Right atrium auricular region (tissue), 2 donors: ENCODE results near the gene RPL22. TPM values are rescaled to one million over a fixed set of nuclear protein-coding genes. Genes with fewer than 3 reads are reported as not detected.

ENCODE experiments used
- DNase-seq: peaks from one replicate; pipeline ENCODE4 v3.0.0-alpha.2; 2019; ENCODE audit warnings: low spot score
- H3K27ac ChIP-seq, 2 donors: fragments of 200-600 bp; sonication (generic); 1 replicate in 1 of 2; 2 replicates in 1 of 2; pipeline ENCODE4 v1.5.1; 2016 to 2019
- H3K27me3 ChIP-seq, 2 donors: fragments of 200-600 bp; sonication (generic); one replicate each; pipeline versions ENCODE4 v1.5.1 to v1.6.0; 2017 to 2019
- H3K36me3 ChIP-seq: fragments of 200-600 bp; sonication (generic); one replicate; pipeline ENCODE4 v1.5.1; 2016
- H3K4me1 ChIP-seq, 2 donors: fragments of 200-600 bp; sonication (generic); one replicate each; pipeline versions ENCODE4 v1.5.1 to v1.6.0; 2017 to 2019
- H3K4me3 ChIP-seq, 2 donors: fragments of 200-600 bp; sonication (generic); 1 replicate in 1 of 2; 2 replicates in 1 of 2; pipeline ENCODE4 v1.5.1; 2017 to 2019; ENCODE audit warnings: mild to moderate bottlenecking in 1 of 2, moderate library complexity in 1 of 2
- H3K9me3 ChIP-seq, 2 donors: fragments of 200-600 bp; sonication (generic); one replicate each; pipeline ENCODE4 v1.5.1; 2019
- CTCF ChIP-seq, 2 donors: fragments of 200-600 bp; sonication (generic); IDR thresholded peaks; one replicate each; pipeline ENCODE4 v1.5.1; 2019; ENCODE audit warnings: antibody characterized with exemption in 2 of 2
- total RNA-seq, 2 donors: library from RNA; depleted of rRNA; stranded (reverse); fragments of >200 nt; gene quantifications; one replicate each; pipeline ENCODE4 v1.1.0, GENCODE V29; 2016

RPL22 gene
- total RNA-seq, 2 donors from 2014 or later = 75.4 to 115 TPM

- H3K4me3 ChIP-seq = peak overlapping the region in 1 of 2 donors; percentile 21
- H3K27me3 ChIP-seq = peaks cover 5 to 6% of the 10 kb centered on the region in 2 donors
- H3K36me3 ChIP-seq = no peaks in the 10 kb centered on the region
Measured at GRCh38 chr1:6148497-6149241, 50.7 kb downstream of the RPL22 start.

GRCh38 chr1:6145864-6146410 is 53.5 kb downstream of the RPL22 start:
- no peaks in the 10 kb centered on the region for H3K9me3 ChIP-seq
- H3K4me3 ChIP-seq = no peak overlapping the region
- H3K36me3 ChIP-seq = no peaks in the 10 kb centered on the region
- no peak overlapping the region for H3K27ac ChIP-seq
- TF ChIP-seq CTCF (IDR thresholded peaks at IDR 0.05) = no peak
- peaks cover 0 to 8% of the 10 kb centered on the region in 2 donors for H3K4me1 ChIP-seq
- no peak for DNase-seq
- peaks cover 5 to 6% of the 10 kb centered on the region in 2 donors for H3K27me3 ChIP-seq

More at GRCh38 chr1:6148497-6149241, 50.7 kb downstream of the RPL22 start:
- Histone ChIP-seq H3K27ac (no peak overlapping the region), H3K9me3 (no peaks in the 10 kb centered on the region), H3K4me1 (peaks cover 0 to 8% of the 10 kb centered on the region in 2 donors)
- no peak for TF ChIP-seq CTCF (IDR thresholded peaks at IDR 0.05)
- no peak for DNase-seq

GRCh38 chr1:6145396-6145750 is 54.0 kb downstream of the RPL22 start:
- Histone ChIP-seq H3K27ac (no peak overlapping the region), H3K4me1 (peaks cover 0 to 8% of the 10 kb centered on the region in 2 donors), H3K9me3 (no peaks in the 10 kb centered on the region), H3K4me3 (no peak overlapping the region), H3K36me3 (no peaks in the 10 kb centered on the region), H3K27me3 (peaks cover 5 to 6% of the 10 kb centered on the region in 2 donors)
- DNase-seq = no peak
- no peak for TF ChIP-seq CTCF (IDR thresholded peaks at IDR 0.05)

- DNase-seq = no peak
- no peaks in the 10 kb centered on the region for H3K9me3 ChIP-seq
- no peak overlapping the region for H3K27ac ChIP-seq
- no peak overlapping the region for H3K4me3 ChIP-seq
- TF ChIP-seq CTCF (IDR thresholded peaks at IDR 0.05) = no peak
- H3K4me1 ChIP-seq = peaks cover 0 to 8% of the 10 kb centered on the region in 2 donors
- H3K36me3 ChIP-seq = no peaks in the 10 kb centered on the region
- H3K27me3 ChIP-seq = peaks cover 5 to 6% of the 10 kb centered on the region in 2 donors
Measured at GRCh38 chr1:6144647-6145395, 54.6 kb downstream of the RPL22 start.

- H3K27me3 ChIP-seq = peaks cover 3 to 5% of the 10 kb centered on the region in 2 donors
- no peak for TF ChIP-seq CTCF (IDR thresholded peaks at IDR 0.05)
- DNase-seq = no peak
Measured at GRCh38 chr1:6144175-6144574, 55.2 kb downstream of the RPL22 start.

More at GRCh38 chr1:6144175-6144574, 55.2 kb downstream of the RPL22 start:
- no peak overlapping the region for H3K4me3 ChIP-seq
- H3K4me1 ChIP-seq = peaks cover 0 to 8% of the 10 kb centered on the region in 2 donors
- H3K36me3 ChIP-seq = no peaks in the 10 kb centered on the region
- H3K27ac ChIP-seq = no peak overlapping the region
- no peaks in the 10 kb centered on the region for H3K9me3 ChIP-seq
